Measurements from ENCODE around the gene NINJ1.

NINJ1 gene

DNA sequence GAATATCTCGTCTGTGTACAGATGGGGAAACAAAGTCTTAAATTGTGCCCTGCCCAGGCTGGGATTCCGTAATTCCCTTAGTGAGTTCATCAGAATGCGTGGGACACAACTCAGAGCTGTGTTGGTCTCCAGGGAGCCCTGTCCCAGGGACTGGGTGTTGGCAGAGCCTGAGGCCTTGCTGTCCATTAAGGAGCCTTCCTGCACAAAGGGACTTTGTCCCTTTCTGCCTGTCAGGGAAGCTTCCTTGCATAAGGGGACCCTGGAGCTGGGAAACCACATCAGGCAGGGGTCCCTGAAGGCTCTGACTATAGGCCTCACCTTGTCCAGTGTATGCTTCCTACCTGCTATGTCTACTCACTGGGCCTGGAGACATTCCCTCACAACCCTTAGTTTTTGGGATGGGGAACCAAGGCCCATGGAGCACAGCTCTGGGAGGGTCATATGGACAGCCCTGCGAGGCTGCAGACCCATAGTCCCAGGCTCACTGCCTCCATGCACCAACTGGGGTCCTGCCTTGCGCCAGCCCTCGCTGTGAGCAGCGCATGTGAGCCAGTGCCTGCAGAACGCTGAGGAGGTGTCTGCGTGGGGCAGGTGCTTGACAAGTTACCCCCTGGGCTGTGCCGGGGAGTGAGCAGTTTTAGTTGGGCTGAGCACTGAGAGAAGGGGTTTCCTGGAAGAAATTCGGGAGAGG, 36.4 kb downstream of the NINJ1 start:
- Histone ChIP-seq H3K23ac (ENCODE audit: low read length in 2 of 2) (no peak overlapping the region), H4K8ac (ENCODE audit: low read length) (peak overlapping the region; percentile 95), H3K27me3 (ENCODE audit: control insufficient read depth in 1 of 2, insufficient read depth in 1 of 2, low read length in 2 of 2) (no peaks in the 10 kb centered on the region), H3K4me1 (ENCODE audit: control insufficient read depth, insufficient read depth, low read depth, low read length) (peaks cover 43% of the 10 kb centered on the region), H3K9ac (ENCODE audit: low read length) (peak overlapping the region; percentile 93), H4K91ac (ENCODE audit: low read length) (peak overlapping the region; percentile 77), H3K18ac (ENCODE audit: low read depth in 1 of 2, low read length in 2 of 2) (peak overlapping the region; percentile 30 to 97), H3K79me1 (replicated peaks; ENCODE audit: low read length, poor library complexity, severe bottlenecking) (peaks cover 4% of the 10 kb centered on the region), H3K9me3 (ENCODE audit: control insufficient read depth, low read length) (no peaks in the 10 kb centered on the region), H2BK15ac (ENCODE audit: low read depth, poor library complexity, severe bottlenecking) (peak overlapping the region; percentile 62), H2BK120ac (ENCODE audit: low read depth, low read length) (peak overlapping the region; percentile 95), H2BK5ac (ENCODE audit: low read depth, low read length, poor library complexity, severe bottlenecking) (peak overlapping the region; percentile 49), H3K36me3 (ENCODE audit: control insufficient read depth in 1 of 2, insufficient read depth in 2 of 2, low read depth in 1 of 2, low read length in 2 of 2) (peaks cover 0 to 9% of the 10 kb centered on the region in 2 experiments), H2AK5ac (ENCODE audit: low read length, severe bottlenecking) (peak overlapping the region; percentile 11), H2AFZ (ENCODE audit: low read depth, low read length) (no peak overlapping the region), H3K14ac (ENCODE audit: low read length in 2 of 2) (peak overlapping the region in 1 of 2 experiments; percentile 78), H3K4me2 (ENCODE audit: low read length, poor library complexity, severe bottlenecking) (peak overlapping the region; percentile 67), H2BK12ac (ENCODE audit: low read length in 2 of 2) (peak overlapping the region; percentile 34 to 67), H3K4ac (ENCODE audit: low read depth in 1 of 2, low read length in 2 of 2) (peak overlapping the region; percentile 55 to 83), H3K4me3 (ENCODE audit: insufficient read depth in 1 of 2, low read depth in 1 of 2, low read length in 2 of 2) (peak overlapping the region in 1 of 2 experiments; percentile 98), H3K27ac (ENCODE audit: low read length, poor library complexity, severe bottlenecking) (peak overlapping the region; percentile 91)
- DNase-seq: peak; percentile 43
- WGBS: 84% methylated on average over 11 of the region's 11 CpGs

DNA sequence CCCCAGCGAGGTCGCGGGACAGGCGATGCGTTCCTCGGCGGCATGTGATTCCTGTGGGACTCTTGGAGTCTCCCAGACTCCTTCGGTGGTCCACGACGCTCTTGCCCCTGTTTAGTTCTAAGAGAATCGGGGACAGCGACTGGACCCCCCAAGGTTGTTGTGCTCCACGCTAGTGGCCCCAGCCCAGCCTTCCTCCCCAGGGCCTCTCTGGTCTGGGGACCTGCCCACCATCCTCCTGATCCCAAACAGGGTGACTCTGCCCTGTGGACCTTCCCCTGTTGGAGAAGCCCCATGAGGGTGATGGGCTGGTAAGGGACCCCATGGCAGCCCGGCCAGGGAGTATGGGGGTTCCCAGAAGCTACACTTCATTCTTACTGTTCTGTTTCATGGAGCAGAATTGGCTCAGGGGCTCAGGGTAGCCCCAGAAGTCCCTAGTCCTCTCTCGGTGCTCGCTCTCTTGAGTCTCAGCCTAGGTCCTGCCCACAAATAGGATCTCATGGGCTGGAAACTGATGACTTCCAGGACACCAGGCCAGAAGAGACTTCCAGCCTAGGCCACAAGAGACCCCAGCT, 37.2 kb downstream of the NINJ1 start:
- Histone ChIP-seq H3K18ac (ENCODE audit: low read depth in 1 of 2, low read length in 2 of 2) (peak overlapping the region; percentile 91 to 97), H3K27ac (ENCODE audit: low read length, poor library complexity, severe bottlenecking) (peak overlapping the region; percentile 31), H2BK5ac (ENCODE audit: low read depth, low read length, poor library complexity, severe bottlenecking) (no peak overlapping the region), H2AK5ac (ENCODE audit: low read length, severe bottlenecking) (peak overlapping the region; percentile 75), H4K8ac (ENCODE audit: low read length) (peak overlapping the region; percentile 45), H3K9me3 (ENCODE audit: control insufficient read depth, low read length) (no peaks in the 10 kb centered on the region), H3K9ac (ENCODE audit: low read length) (peak overlapping the region; percentile 93), H2BK15ac (ENCODE audit: low read depth, poor library complexity, severe bottlenecking) (no peak overlapping the region), H3K27me3 (ENCODE audit: control insufficient read depth in 1 of 2, insufficient read depth in 1 of 2, low read length in 2 of 2) (no peaks in the 10 kb centered on the region), H3K4ac (ENCODE audit: low read depth in 1 of 2, low read length in 2 of 2) (peak overlapping the region; percentile 21 to 83), H3K4me1 (ENCODE audit: control insufficient read depth, insufficient read depth, low read depth, low read length) (peaks cover 49% of the 10 kb centered on the region), H3K36me3 (ENCODE audit: control insufficient read depth in 1 of 2, insufficient read depth in 2 of 2, low read depth in 1 of 2, low read length in 2 of 2) (peaks cover 0 to 9% of the 10 kb centered on the region in 2 experiments), H3K4me3 (ENCODE audit: insufficient read depth in 1 of 2, low read depth in 1 of 2, low read length in 2 of 2) (peak overlapping the region; percentile 92 to 98), H4K91ac (ENCODE audit: low read length) (peak overlapping the region; percentile 18), H3K23ac (ENCODE audit: low read length in 2 of 2) (no peak overlapping the region), H2BK12ac (ENCODE audit: low read length in 2 of 2) (peak overlapping the region in 1 of 2 experiments; percentile 68), H3K4me2 (ENCODE audit: low read length, poor library complexity, severe bottlenecking) (peak overlapping the region; percentile 67), H3K79me1 (replicated peaks; ENCODE audit: low read length, poor library complexity, severe bottlenecking) (peaks cover 4% of the 10 kb centered on the region), H2AFZ (ENCODE audit: low read depth, low read length) (no peak overlapping the region), H3K14ac (ENCODE audit: low read length in 2 of 2) (peak overlapping the region in 1 of 2 experiments; percentile 86), H2BK120ac (ENCODE audit: low read depth, low read length) (peak overlapping the region; percentile 9)
- peak; percentile 31 for DNase-seq
- WGBS: 30% methylated on average over 16 of the region's 16 CpGs

DNA sequence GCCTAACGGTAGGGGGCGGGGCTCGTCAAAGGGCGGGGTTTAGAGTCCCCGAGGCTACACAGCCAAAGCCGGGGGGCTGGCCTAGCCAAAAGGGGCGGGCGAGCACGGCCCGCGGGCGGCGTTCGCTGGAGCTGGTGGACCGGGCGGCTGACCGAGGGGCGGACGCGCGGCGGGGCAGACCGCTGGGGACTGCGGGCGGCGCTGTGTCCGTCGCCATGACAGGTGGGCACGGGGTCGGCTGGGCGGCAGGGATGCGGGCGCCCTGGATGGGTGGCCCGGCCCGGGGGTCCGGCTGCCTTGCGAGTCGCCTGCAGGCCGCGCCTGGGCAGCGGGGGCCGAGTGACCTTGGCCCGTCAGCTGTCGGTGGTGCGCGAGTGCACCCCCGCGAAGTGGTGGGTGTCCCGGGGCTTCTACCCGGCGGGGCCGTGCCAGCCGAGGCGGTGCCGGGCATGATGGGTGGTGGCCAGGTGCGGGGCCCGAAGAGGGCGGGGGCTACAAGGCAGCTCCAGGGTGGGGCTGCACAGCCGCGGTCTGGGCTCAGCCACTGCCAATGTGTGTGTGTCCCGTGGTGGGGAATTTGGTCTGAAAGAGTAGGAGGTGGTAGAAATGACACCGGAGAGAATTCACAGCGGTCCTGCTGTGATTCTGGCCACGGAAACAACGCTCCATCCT, 37.8 kb downstream of the NINJ1 start, which contains the start of gene CARD19:
TSS of gene CARD19 (plus strand) at position 87 of the 672 bp plus-strand sequence. CDS start at position 216, 129 bp downstream.
- Histone ChIP-seq H3K79me1 (replicated peaks; ENCODE audit: low read length, poor library complexity, severe bottlenecking) (peaks cover 4% of the 10 kb centered on the region), H3K18ac (ENCODE audit: low read depth in 1 of 2, low read length in 2 of 2) (peak within 1 kb of the TSS; percentile 91 to 94), H4K8ac (ENCODE audit: low read length) (peak within 1 kb of the TSS; percentile 100), H3K4ac (ENCODE audit: low read depth in 1 of 2, low read length in 2 of 2) (peak within 1 kb of the TSS; percentile 66 to 85), H3K27ac (ENCODE audit: low read length, poor library complexity, severe bottlenecking) (peak within 1 kb of the TSS; percentile 74), H3K27me3 (ENCODE audit: control insufficient read depth in 1 of 2, insufficient read depth in 1 of 2, low read length in 2 of 2) (no peaks in the 10 kb centered on the region), H2BK120ac (ENCODE audit: low read depth, low read length) (peak within 1 kb of the TSS; percentile 89), H3K9ac (ENCODE audit: low read length) (peak within 1 kb of the TSS; percentile 93), H3K14ac (ENCODE audit: low read length in 2 of 2) (peak within 1 kb of the TSS in 1 of 2 experiments; percentile 90), H3K4me2 (ENCODE audit: low read length, poor library complexity, severe bottlenecking) (peak within 1 kb of the TSS; percentile 67), H2BK5ac (ENCODE audit: low read depth, low read length, poor library complexity, severe bottlenecking) (peak within 1 kb of the TSS; percentile 47), H3K4me1 (ENCODE audit: control insufficient read depth, insufficient read depth, low read depth, low read length) (peaks cover 51% of the 10 kb centered on the region), H2AFZ (ENCODE audit: low read depth, low read length) (peak within 1 kb of the TSS; percentile 83), H3K9me3 (ENCODE audit: control insufficient read depth, low read length) (peaks cover 3% of the 10 kb centered on the region), H3K23ac (ENCODE audit: low read length in 2 of 2) (peak within 1 kb of the TSS; percentile 94 to 99), H3K4me3 (ENCODE audit: insufficient read depth in 1 of 2, low read depth in 1 of 2, low read length in 2 of 2) (peak within 1 kb of the TSS; percentile 92 to 98), H2BK15ac (ENCODE audit: low read depth, poor library complexity, severe bottlenecking) (peak within 1 kb of the TSS; percentile 99), H4K91ac (ENCODE audit: low read length) (peak within 1 kb of the TSS; percentile 96), H3K36me3 (ENCODE audit: control insufficient read depth in 1 of 2, insufficient read depth in 2 of 2, low read depth in 1 of 2, low read length in 2 of 2) (peaks cover 0 to 8% of the 10 kb centered on the region in 2 experiments), H2AK5ac (ENCODE audit: low read length, severe bottlenecking) (peak within 1 kb of the TSS; percentile 75), H2BK12ac (ENCODE audit: low read length in 2 of 2) (peak within 1 kb of the TSS; percentile 78 to 85)
- peak; percentile 44 for DNase-seq
- 1% methylated on average over 50 of the region's 65 CpGs for WGBS
